A673 (cell line): Measurements from ENCODE around the gene TIMP4. TPM values are rescaled to one million over a fixed set of nuclear protein-coding genes. Genes with fewer than 3 reads are reported as not detected.

Experiments
- Bru-seq: library from RNA; stranded (reverse); fragments of 400-500 nt; gene quantifications from one replicate; lab custom pipeline; 2021; lab: Mats Ljungman, UMichigan
- BruChase-seq, 2 experiments: library from RNA; stranded (reverse); fragments of 400-500 nt; gene quantifications; one replicate each; lab custom pipeline; 2021; lab: Mats Ljungman, UMichigan
- BruUV-seq: library from RNA; stranded (reverse); fragments of 400-500 nt; replicated peaks from 2 replicates; lab custom pipeline; 2021; lab: Mats Ljungman, UMichigan
- CTCF ChIA-PET: fragments of 300-600 bp; sonication (Branson Sonifier 250); formaldehyde crosslinking; loops from one replicate; lab custom pipeline; 2022; ENCODE audit warnings: antibody characterized with exemption; lab: Charles Lee
- POLR2A ChIA-PET: fragments of 300-600 bp; sonication (Branson Sonifier 250); formaldehyde crosslinking; loops from one replicate; lab custom pipeline; 2022; ENCODE audit warnings: antibody characterized with exemption; ENCODE audit not compliant: low non-redundant PET; lab: Charles Lee
- DNase-seq: peaks from one replicate; pipeline ENCODE4 v3.0.0-alpha.2; 2015; ENCODE audit warnings: low spot score
- H3K27ac ChIP-seq: fragments of 200-600 bp; sonication (generic); 2 replicates; pipeline ENCODE4 v1.5.1; 2016; ENCODE audit warnings: mixed run types, low read depth, mild to moderate bottlenecking, mixed read lengths, antibody characterized with exemption, low read length; ENCODE audit not compliant: poor library complexity, severe bottlenecking
- H3K27me3 ChIP-seq: fragments of 200-600 bp; sonication (generic); replicated peaks from 2 replicates; pipeline ENCODE4 v1.6.1; 2017; ENCODE audit warnings: mixed run types, low read depth, mild to moderate bottlenecking, mixed read lengths, antibody characterized with exemption, low read length; ENCODE audit not compliant: insufficient read depth, poor library complexity
- H3K36me3 ChIP-seq: fragments of 200-600 bp; sonication (generic); 2 replicates; pipeline ENCODE4 v1.6.1; 2016; ENCODE audit warnings: mixed run types, mild to moderate bottlenecking, mixed read lengths, antibody characterized with exemption, low read length; ENCODE audit not compliant: insufficient read depth, poor library complexity, severe bottlenecking
- H3K4me1 ChIP-seq: fragments of 200-600 bp; sonication (generic); 2 replicates; pipeline ENCODE4 v1.6.1; 2017; ENCODE audit warnings: mixed run types, mild to moderate bottlenecking, mixed read lengths, antibody characterized with exemption, low read length; ENCODE audit not compliant: insufficient read depth, poor library complexity, severe bottlenecking
- H3K4me3 ChIP-seq: fragments of 200-600 bp; sonication (generic); 2 replicates; pipeline ENCODE4 v1.5.1; 2016; ENCODE audit warnings: low read depth, mixed run types, mild to moderate bottlenecking, mixed read lengths, low read length; ENCODE audit not compliant: poor library complexity, severe bottlenecking
- H3K9me3 ChIP-seq: fragments of 200-600 bp; sonication (generic); 2 replicates; pipeline ENCODE4 v1.6.1; 2016; ENCODE audit warnings: mixed run types, low read depth, mild to moderate bottlenecking, mixed read lengths, antibody characterized with exemption, low read length; ENCODE audit not compliant: poor library complexity, severe bottlenecking
- CTCF ChIP-seq: fragments of 300-800, 200-600 bp; sonication (generic); conservative IDR thresholded peaks from 2 replicates; pipeline ENCODE4 v1.5.1; 2017; ENCODE audit warnings: low read depth, mild to moderate bottlenecking, antibody characterized with exemption, low read length, moderate library complexity, mixed read lengths
- EZH2 ChIP-seq: fragments of 200-600 bp; sonication (generic); IDR thresholded peaks from 2 replicates; pipeline ENCODE4 v1.6.1; 2017; ENCODE audit warnings: borderline replicate concordance, low read depth, mild to moderate bottlenecking, mixed read lengths, antibody characterized with exemption, low read length; ENCODE audit not compliant: poor library complexity, severe bottlenecking
- intact Hi-C: fragments of 100-400 bp; cut with micrococcal nuclease; formaldehyde crosslinking; loops from one replicate; pipeline ENCODE4 v1.10.0; 2022; ENCODE audit not compliant: unreplicated experiment
- long read RNA-seq: library from polyadenylated mRNA; stranded (forward); transcript quantifications from one replicate; pipeline ENCODE4 v2.0.0, GENCODE V29; 2022
- total RNA-seq: library from RNA; stranded (reverse); gene quantifications from 2 replicates; pipeline ENCODE4 v1.2.3, GENCODE V29; 2021

TIMP4 gene
- 10.2 and 13.3 TPM in 2 replicates for total RNA-seq
- percentile 51 among the genes with signal in this experiment for Bru-seq, nascent RNA
- percentile 44 among the genes with signal in this experiment for BruChase-seq, experiment 1, labeled RNA remaining after a 2-hour chase
- BruChase-seq, experiment 2, labeled RNA remaining after a 6-hour chase = percentile 61 among the genes with signal in this experiment
- long read RNA-seq, transcript TIMP4-201 (5 exons, 1,650 nt) = major isoform, 12 of 23 reads
- long read RNA-seq, partial matches to known transcripts = 1 of 23 reads
- long read RNA-seq, other reads (novel, unspliced or antisense) = 10 of 23 reads

GRCh38 chr3:12158387-12159226 is at the start of gene TIMP4:
Gene TIMP4 (minus strand): TSS chr3:12158912. CDS start chr3:12158840, 72 bp downstream.
- Histone ChIP-seq H3K36me3 (no peaks in the 10 kb centered on the region), H3K4me3 (peak within 1 kb of the TSS; percentile 44), H3K9me3 (no peaks in the 10 kb centered on the region), H3K27ac (peak within 1 kb of the TSS; percentile 74), H3K4me1 (peaks cover 23% of the 10 kb centered on the region), H3K27me3 (no peaks in the 10 kb centered on the region)
- BruUV-seq = TSS peak; percentile 45
- intact Hi-C loops = no loop called here
- TF ChIP-seq EZH2 = no peak
- TF ChIP-seq CTCF = no peak
- peak; percentile 50 for DNase-seq
- ChIA-PET POLR2A (no interaction called here), CTCF (interaction anchor here (0.6 kb wide), 1 partner anchor 420 kb away, joined by 3 read pairs; no protein-coding TSS in a partner anchor)

DNA sequence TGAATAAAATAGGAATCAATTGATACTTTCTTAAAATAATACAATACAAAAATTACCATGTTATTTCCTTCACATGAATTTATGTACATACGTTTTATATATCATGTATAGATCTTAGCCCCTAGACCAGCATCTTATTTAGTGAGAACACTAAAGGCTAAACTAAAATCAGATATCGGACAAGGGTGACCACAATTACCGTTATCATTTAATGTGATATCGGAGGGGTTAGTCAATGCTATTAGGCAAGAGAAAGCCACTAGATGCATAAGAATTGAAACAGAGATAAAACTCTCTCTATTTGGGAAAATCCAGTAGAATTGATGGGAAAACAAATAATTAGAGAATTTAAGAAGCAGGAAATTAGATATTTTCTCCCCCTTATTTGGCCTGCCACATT is 46.5 kb upstream of the TIMP4 start:
- intact Hi-C loops = no loop called here
- Histone ChIP-seq H3K27ac (no peak overlapping the region), H3K4me1 (no peaks in the 10 kb centered on the region), H3K9me3 (no peaks in the 10 kb centered on the region), H3K4me3 (no peak overlapping the region), H3K27me3 (peaks cover 4% of the 10 kb centered on the region), H3K36me3 (no peaks in the 10 kb centered on the region)
- BruUV-seq = no TSS peak
- DNase-seq = no peak
- CTCF ChIA-PET = no interaction called here
- POLR2A ChIA-PET = no interaction called here
- no peak for TF ChIP-seq CTCF
- TF ChIP-seq EZH2 = no peak

DNA sequence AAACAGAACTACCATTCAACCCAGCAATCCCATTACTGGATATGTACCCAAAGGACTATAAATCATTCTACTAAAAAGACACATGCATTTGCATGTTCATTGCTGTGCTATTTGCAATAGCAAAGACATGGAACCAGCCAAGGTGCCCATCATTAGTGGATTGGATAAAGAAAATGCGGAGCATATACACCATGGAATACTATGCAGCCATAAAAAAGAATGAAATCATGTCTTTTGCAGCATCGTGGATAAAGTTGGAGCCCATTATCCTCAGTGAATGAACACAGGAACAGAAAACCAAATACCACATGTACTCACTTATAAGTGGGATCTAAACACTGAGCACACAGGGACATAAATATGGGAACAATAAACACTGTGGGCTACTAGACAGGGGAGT is 43.1 kb upstream of the TIMP4 start:
- ChIA-PET POLR2A (no interaction called here), CTCF (no interaction called here)
- no peak overlapping the region for H3K4me3 ChIP-seq
- no peaks in the 10 kb centered on the region for H3K27me3 ChIP-seq
- DNase-seq = no peak
- no peaks in the 10 kb centered on the region for H3K36me3 ChIP-seq
- no peak for TF ChIP-seq CTCF
- no peak for TF ChIP-seq EZH2
- no peak overlapping the region for H3K27ac ChIP-seq
- intact Hi-C loops = no loop called here
- H3K4me1 ChIP-seq = no peaks in the 10 kb centered on the region
- no peaks in the 10 kb centered on the region for H3K9me3 ChIP-seq
- no TSS peak for BruUV-seq
